Mesendoderm (in vitro differentiated cells): ENCODE measurements around the gene ATCAY.

Experiments used
- DNase-seq: peaks from one replicate; pipeline ENCODE4 v3.0.0; 2013
- H2AK5ac ChIP-seq: 2 replicates; pipeline ENCODE4 v1.6.1; 2013; ENCODE audit warnings: low read length, inconsistent platforms
- H2BK120ac ChIP-seq: 2 replicates; pipeline ENCODE4 v1.6.1; 2013; ENCODE audit warnings: low read depth, mild to moderate bottlenecking, low read length, moderate library complexity, mixed read lengths
- H2BK15ac ChIP-seq: replicated peaks from 2 replicates; pipeline ENCODE4 v1.6.1; 2013; ENCODE audit warnings: low read depth, mild to moderate bottlenecking, moderate library complexity
- H2BK5ac ChIP-seq: 2 replicates; pipeline ENCODE4 v1.6.1; 2013; ENCODE audit warnings: low read length, inconsistent platforms
- H3K18ac ChIP-seq: 2 replicates; pipeline ENCODE4 v1.6.1; 2013; ENCODE audit warnings: mild to moderate bottlenecking, low read length, mixed read lengths
- H3K23ac ChIP-seq: one replicate; pipeline ENCODE4 v1.6.1; 2013; ENCODE audit warnings: low read length
- H3K27ac ChIP-seq: 2 replicates; pipeline ENCODE4 v1.5.1; 2013; ENCODE audit warnings: low read depth, mild to moderate bottlenecking, inconsistent platforms, low read length, moderate library complexity
- H3K27me3 ChIP-seq: 2 replicates; pipeline ENCODE4 v1.6.1; 2013; ENCODE audit warnings: low read length, control low read depth, mild to moderate bottlenecking, inconsistent platforms; ENCODE audit not compliant: insufficient read depth, poor library complexity
- H3K36me3 ChIP-seq: 2 replicates; pipeline ENCODE4 v1.6.1; 2013; ENCODE audit warnings: low read length, inconsistent platforms; ENCODE audit not compliant: control insufficient read depth, insufficient read depth
- H3K4ac ChIP-seq: one replicate; pipeline ENCODE4 v1.6.1; 2013; ENCODE audit warnings: low read depth, mild to moderate bottlenecking, low read length, moderate library complexity
- H3K4me1 ChIP-seq: 2 replicates; pipeline ENCODE4 v1.6.1; 2013; ENCODE audit warnings: low read depth, low read length, inconsistent platforms; ENCODE audit not compliant: control insufficient read depth
- H3K4me2 ChIP-seq: 2 replicates; pipeline ENCODE4 v1.6.1; 2013; ENCODE audit warnings: low read length
- H3K4me3 ChIP-seq: 2 replicates; pipeline ENCODE4 v1.5.1; 2013; ENCODE audit warnings: mild to moderate bottlenecking, low read length
- H3K56ac ChIP-seq: one replicate; pipeline ENCODE4 v1.6.1; 2013; ENCODE audit warnings: low read length
- H3K79me1 ChIP-seq: 2 replicates; pipeline ENCODE4 v1.6.1; 2013; ENCODE audit warnings: low read length, inconsistent platforms
- H3K79me2 ChIP-seq: 2 replicates; pipeline ENCODE4 v1.6.1; 2013; ENCODE audit warnings: mild to moderate bottlenecking, low read length; ENCODE audit not compliant: control insufficient read depth, insufficient read depth
- H3K9ac ChIP-seq: 2 replicates; pipeline ENCODE4 v1.6.1; 2013; ENCODE audit warnings: low read length, inconsistent platforms
- H4K5ac ChIP-seq: one replicate; pipeline ENCODE4 v1.6.1; 2013; ENCODE audit warnings: low read length
- H4K8ac ChIP-seq: one replicate; pipeline ENCODE4 v1.6.1; 2013; ENCODE audit warnings: low read depth, mild to moderate bottlenecking, control low read depth, low read length, moderate library complexity
- WGBS: extraction: QIAGEN DNeasy Blood & Tissue Kit; methylation state at CpG from one replicate; pipeline ENCODE4 v1.1.7; 2013; ENCODE audit warnings: low lambda C conversion rate, missing lambda C conversion rate; ENCODE audit not compliant: insufficient coverage; ENCODE audit errors: extremely low coverage; 5-methylcytosine and 5-hydroxymethylcytosine counted together
- small RNA-seq: library from polyadenylated mRNA; stranded (forward); fragments of <200 nt; extraction: miRNeasy Mini kit (QIAGEN cat#:217004); gene quantifications from one replicate; pipeline ENCODE3, GENCODE V24; 2013; ENCODE audit not compliant: insufficient read depth

Gene ATCAY

GRCh38 chr19:3975637-3976087 is 95.2 kb downstream of the ATCAY start:
- H3K4ac ChIP-seq: no peak overlapping the region
- no peaks in the 10 kb centered on the region for H3K4me1 ChIP-seq
- no peak overlapping the region for H3K4me2 ChIP-seq
- H3K9ac ChIP-seq: no peak overlapping the region
- no peak overlapping the region for H2BK15ac ChIP-seq
- peaks cover 30% of the 10 kb centered on the region for H3K79me2 ChIP-seq
- no peak overlapping the region for H3K23ac ChIP-seq
- H2BK5ac ChIP-seq: no peak overlapping the region
- H4K8ac ChIP-seq: no peak overlapping the region
- peaks cover 28% of the 10 kb centered on the region for H3K79me1 ChIP-seq
- no peak overlapping the region for H3K4me3 ChIP-seq
- H4K5ac ChIP-seq: no peak overlapping the region
- H3K36me3 ChIP-seq: peaks cover 42% of the 10 kb centered on the region
- H3K18ac ChIP-seq: no peak overlapping the region
- H2AK5ac ChIP-seq: no peak overlapping the region
- WGBS: no CpG with 5 or more reads among the region's 14 CpGs
- H3K27me3 ChIP-seq: no peaks in the 10 kb centered on the region
- no peak overlapping the region for H3K56ac ChIP-seq
- no peak overlapping the region for H2BK120ac ChIP-seq
- no peak overlapping the region for H3K27ac ChIP-seq
- no peak for DNase-seq

- peaks cover 52% of the 10 kb centered on the region for H3K36me3 ChIP-seq
- DNase-seq: no peak
Observed at GRCh38 chr19:3976495-3977241, 96.2 kb downstream of the ATCAY start.

More at GRCh38 chr19:3976495-3977241, 96.2 kb downstream of the ATCAY start:
- Histone ChIP-seq H3K4ac (no peak overlapping the region), H3K79me2 (peaks cover 39% of the 10 kb centered on the region), H2BK15ac (no peak overlapping the region), H2AK5ac (no peak overlapping the region), H3K27me3 (no peaks in the 10 kb centered on the region), H3K4me2 (no peak overlapping the region), H3K4me1 (no peaks in the 10 kb centered on the region), H3K27ac (no peak overlapping the region), H4K5ac (no peak overlapping the region), H3K56ac (no peak overlapping the region), H3K23ac (no peak overlapping the region), H2BK5ac (no peak overlapping the region), H3K79me1 (peaks cover 36% of the 10 kb centered on the region), H3K9ac (no peak overlapping the region), H2BK120ac (no peak overlapping the region), H3K18ac (no peak overlapping the region), H3K4me3 (no peak overlapping the region), H4K8ac (no peak overlapping the region)
- no CpG with 5 or more reads among the region's 29 CpGs for WGBS

Small RNA genes within 50 kb of the gene (small RNA-seq; reads per million reads assigned to genes)
- gene RN7SL202P: 0.54 reads per million
